ENCODE results near the gene TEAD2. TPM values are rescaled to one million over a fixed set of nuclear protein-coding genes. Genes with fewer than 3 reads are reported as not detected.

Gene TEAD2
- total RNA-seq, 1 experiment from 2014 or later: 106 TPM

DNA sequence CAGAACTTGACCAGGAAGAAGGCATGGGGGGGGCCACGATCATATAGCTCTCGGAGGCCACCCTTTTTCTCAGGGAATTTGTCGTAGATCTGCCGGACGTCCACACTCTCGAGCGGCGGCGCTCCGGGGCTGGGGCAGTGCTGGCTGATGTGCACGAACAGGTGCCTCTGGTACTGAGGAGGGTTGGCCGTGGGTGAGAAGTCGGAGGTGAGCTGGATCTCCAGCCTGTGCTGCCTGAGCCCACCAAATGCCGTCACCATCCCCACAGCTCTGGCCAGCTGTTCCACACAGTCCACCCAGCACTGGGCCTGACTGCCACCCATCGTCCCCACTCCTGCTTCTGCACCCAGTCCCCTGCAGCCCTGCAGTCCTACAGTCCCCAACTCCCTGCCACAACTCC is 15.0 kb downstream of the TEAD2 start:
- H3K4me3 Mint-ChIP-seq: no peak overlapping the region
- ChIA-PET POLR2A (no interaction called here), CTCF (interaction anchor here (0.6 kb wide), 1 partner anchor 39 kb away, joined by 3 read pairs; no protein-coding TSS in a partner anchor)
- no peak for ATAC-seq
- no peak overlapping the region for H3K27ac Mint-ChIP-seq
- H3K4me1 Mint-ChIP-seq: peaks cover 3% of the 10 kb centered on the region; the same call in 1 of the 2 replicates
- H3K9me3 Mint-ChIP-seq: no peaks in the 10 kb centered on the region
- TF ChIP-seq, protein P1, sequence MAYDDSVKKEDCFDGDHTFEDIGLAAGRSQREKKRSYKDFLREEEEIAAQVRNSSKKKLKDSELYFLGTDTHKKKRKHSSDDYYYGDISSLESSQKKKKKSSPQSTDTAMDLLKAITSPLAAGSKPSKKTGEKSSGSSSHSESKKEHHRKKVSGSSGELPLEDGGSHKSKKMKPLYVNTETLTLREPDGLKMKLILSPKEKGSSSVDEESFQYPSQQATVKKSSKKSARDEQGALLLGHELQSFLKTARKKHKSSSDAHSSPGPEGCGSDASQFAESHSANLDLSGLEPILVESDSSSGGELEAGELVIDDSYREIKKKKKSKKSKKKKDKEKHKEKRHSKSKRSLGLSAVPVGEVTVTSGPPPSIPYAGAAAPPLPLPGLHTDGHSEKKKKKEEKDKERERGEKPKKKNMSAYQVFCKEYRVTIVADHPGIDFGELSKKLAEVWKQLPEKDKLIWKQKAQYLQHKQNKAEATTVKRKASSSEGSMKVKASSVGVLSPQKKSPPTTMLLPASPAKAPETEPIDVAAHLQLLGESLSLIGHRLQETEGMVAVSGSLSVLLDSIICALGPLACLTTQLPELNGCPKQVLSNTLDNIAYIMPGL (CRISPR knock-in tag; IDR thresholded peaks at IDR 0.05): no peak
- TF ChIP-seq, protein P2, sequence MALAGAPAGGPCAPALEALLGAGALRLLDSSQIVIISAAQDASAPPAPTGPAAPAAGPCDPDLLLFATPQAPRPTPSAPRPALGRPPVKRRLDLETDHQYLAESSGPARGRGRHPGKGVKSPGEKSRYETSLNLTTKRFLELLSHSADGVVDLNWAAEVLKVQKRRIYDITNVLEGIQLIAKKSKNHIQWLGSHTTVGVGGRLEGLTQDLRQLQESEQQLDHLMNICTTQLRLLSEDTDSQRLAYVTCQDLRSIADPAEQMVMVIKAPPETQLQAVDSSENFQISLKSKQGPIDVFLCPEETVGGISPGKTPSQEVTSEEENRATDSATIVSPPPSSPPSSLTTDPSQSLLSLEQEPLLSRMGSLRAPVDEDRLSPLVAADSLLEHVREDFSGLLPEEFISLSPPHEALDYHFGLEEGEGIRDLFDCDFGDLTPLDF (CRISPR knock-in tag; IDR thresholded peaks at IDR 0.05): no peak
- TF ChIP-seq, protein P3, sequence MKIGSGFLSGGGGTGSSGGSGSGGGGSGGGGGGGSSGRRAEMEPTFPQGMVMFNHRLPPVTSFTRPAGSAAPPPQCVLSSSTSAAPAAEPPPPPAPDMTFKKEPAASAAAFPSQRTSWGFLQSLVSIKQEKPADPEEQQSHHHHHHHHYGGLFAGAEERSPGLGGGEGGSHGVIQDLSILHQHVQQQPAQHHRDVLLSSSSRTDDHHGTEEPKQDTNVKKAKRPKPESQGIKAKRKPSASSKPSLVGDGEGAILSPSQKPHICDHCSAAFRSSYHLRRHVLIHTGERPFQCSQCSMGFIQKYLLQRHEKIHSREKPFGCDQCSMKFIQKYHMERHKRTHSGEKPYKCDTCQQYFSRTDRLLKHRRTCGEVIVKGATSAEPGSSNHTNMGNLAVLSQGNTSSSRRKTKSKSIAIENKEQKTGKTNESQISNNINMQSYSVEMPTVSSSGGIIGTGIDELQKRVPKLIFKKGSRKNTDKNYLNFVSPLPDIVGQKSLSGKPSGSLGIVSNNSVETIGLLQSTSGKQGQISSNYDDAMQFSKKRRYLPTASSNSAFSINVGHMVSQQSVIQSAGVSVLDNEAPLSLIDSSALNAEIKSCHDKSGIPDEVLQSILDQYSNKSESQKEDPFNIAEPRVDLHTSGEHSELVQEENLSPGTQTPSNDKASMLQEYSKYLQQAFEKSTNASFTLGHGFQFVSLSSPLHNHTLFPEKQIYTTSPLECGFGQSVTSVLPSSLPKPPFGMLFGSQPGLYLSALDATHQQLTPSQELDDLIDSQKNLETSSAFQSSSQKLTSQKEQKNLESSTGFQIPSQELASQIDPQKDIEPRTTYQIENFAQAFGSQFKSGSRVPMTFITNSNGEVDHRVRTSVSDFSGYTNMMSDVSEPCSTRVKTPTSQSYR (CRISPR knock-in tag; IDR thresholded peaks at IDR 0.05): no peak
- TF ChIP-seq PRRX2 (CRISPR knock-in tag; IDR thresholded peaks at IDR 0.05) (no peak), RORB (CRISPR knock-in tag; IDR thresholded peaks at IDR 0.05) (no peak), IRF2 (CRISPR knock-in tag; IDR thresholded peaks at IDR 0.05; ENCODE audit: borderline replicate concordance, low read depth) (no peak), NR2C2 (CRISPR knock-in tag; IDR thresholded peaks at IDR 0.05) (no peak), TEAD1 (CRISPR knock-in tag; IDR thresholded peaks at IDR 0.05) (no peak), NFYB (CRISPR knock-in tag; conservative IDR thresholded peaks at IDR 0.05; ENCODE audit: low read depth) (no peak), GRHL2 (CRISPR knock-in tag; IDR thresholded peaks at IDR 0.05; ENCODE audit: insufficient replicate concordance, severe bottlenecking) (no peak), OVOL2 (CRISPR knock-in tag; IDR thresholded peaks at IDR 0.05; ENCODE audit: borderline replicate concordance) (no peak), ATF1 (CRISPR knock-in tag; IDR thresholded peaks at IDR 0.05) (no peak), ZNF416 (CRISPR knock-in tag; IDR thresholded peaks at IDR 0.05) (no peak), NR1H2 (CRISPR knock-in tag; IDR thresholded peaks at IDR 0.05) (no peak), CREB1 (CRISPR knock-in tag; IDR thresholded peaks at IDR 0.05) (no peak)
- TF ChIP-seq, protein P4, sequence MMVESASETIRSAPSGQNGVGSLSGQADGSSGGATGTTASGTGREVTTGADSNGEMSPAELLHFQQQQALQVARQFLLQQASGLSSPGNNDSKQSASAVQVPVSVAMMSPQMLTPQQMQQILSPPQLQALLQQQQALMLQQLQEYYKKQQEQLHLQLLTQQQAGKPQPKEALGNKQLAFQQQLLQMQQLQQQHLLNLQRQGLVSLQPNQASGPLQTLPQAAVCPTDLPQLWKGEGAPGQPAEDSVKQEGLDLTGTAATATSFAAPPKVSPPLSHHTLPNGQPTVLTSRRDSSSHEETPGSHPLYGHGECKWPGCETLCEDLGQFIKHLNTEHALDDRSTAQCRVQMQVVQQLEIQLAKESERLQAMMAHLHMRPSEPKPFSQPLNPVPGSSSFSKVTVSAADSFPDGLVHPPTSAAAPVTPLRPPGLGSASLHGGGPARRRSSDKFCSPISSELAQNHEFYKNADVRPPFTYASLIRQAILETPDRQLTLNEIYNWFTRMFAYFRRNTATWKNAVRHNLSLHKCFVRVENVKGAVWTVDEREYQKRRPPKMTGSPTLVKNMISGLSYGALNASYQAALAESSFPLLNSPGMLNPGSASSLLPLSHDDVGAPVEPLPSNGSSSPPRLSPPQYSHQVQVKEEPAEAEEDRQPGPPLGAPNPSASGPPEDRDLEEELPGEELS (CRISPR knock-in tag; IDR thresholded peaks at IDR 0.05): no peak
- TF ChIP-seq, protein P5, sequence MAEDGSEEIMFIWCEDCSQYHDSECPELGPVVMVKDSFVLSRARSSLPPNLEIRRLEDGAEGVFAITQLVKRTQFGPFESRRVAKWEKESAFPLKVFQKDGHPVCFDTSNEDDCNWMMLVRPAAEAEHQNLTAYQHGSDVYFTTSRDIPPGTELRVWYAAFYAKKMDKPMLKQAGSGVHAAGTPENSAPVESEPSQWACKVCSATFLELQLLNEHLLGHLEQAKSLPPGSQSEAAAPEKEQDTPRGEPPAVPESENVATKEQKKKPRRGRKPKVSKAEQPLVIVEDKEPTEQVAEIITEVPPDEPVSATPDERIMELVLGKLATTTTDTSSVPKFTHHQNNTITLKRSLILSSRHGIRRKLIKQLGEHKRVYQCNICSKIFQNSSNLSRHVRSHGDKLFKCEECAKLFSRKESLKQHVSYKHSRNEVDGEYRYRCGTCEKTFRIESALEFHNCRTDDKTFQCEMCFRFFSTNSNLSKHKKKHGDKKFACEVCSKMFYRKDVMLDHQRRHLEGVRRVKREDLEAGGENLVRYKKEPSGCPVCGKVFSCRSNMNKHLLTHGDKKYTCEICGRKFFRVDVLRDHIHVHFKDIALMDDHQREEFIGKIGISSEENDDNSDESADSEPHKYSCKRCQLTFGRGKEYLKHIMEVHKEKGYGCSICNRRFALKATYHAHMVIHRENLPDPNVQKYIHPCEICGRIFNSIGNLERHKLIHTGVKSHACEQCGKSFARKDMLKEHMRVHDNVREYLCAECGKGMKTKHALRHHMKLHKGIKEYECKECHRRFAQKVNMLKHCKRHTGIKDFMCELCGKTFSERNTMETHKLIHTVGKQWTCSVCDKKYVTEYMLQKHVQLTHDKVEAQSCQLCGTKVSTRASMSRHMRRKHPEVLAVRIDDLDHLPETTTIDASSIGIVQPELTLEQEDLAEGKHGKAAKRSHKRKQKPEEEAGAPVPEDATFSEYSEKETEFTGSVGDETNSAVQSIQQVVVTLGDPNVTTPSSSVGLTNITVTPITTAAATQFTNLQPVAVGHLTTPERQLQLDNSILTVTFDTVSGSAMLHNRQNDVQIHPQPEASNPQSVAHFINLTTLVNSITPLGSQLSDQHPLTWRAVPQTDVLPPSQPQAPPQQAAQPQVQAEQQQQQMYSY (CRISPR knock-in tag; IDR thresholded peaks at IDR 0.05): no peak
- TF ChIP-seq, protein P6, sequence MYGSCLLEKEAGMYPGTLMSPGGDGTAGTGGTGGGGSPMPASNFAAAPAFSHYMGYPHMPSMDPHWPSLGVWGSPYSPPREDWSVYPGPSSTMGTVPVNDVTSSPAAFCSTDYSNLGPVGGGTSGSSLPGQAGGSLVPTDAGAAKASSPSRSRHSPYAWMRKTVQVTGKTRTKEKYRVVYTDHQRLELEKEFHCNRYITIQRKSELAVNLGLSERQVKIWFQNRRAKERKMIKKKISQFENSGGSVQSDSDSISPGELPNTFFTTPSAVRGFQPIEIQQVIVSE (CRISPR knock-in tag; IDR thresholded peaks at IDR 0.05; ENCODE audit: borderline replicate concordance): no peak
- TF ChIP-seq, protein P7, sequence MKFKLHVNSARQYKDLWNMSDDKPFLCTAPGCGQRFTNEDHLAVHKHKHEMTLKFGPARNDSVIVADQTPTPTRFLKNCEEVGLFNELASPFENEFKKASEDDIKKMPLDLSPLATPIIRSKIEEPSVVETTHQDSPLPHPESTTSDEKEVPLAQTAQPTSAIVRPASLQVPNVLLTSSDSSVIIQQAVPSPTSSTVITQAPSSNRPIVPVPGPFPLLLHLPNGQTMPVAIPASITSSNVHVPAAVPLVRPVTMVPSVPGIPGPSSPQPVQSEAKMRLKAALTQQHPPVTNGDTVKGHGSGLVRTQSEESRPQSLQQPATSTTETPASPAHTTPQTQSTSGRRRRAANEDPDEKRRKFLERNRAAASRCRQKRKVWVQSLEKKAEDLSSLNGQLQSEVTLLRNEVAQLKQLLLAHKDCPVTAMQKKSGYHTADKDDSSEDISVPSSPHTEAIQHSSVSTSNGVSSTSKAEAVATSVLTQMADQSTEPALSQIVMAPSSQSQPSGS (CRISPR knock-in tag; IDR thresholded peaks at IDR 0.05; ENCODE audit: borderline replicate concordance, low read depth): no peak
- TF ChIP-seq, protein P8, sequence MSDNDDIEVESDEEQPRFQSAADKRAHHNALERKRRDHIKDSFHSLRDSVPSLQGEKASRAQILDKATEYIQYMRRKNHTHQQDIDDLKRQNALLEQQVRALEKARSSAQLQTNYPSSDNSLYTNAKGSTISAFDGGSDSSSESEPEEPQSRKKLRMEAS (CRISPR knock-in tag; IDR thresholded peaks at IDR 0.05): no peak
- no peak for DNase-seq (ENCODE audit: low spot score)
- peaks cover 91% of the 10 kb centered on the region for H3K36me3 Mint-ChIP-seq
- no peaks in the 10 kb centered on the region for H3K27me3 Mint-ChIP-seq (ENCODE audit: low read depth)

Data from WTC11 (cell line).